Natural killer cell (primary cell): ENCODE results near the gene MMP15. TPM values are rescaled to one million over a fixed set of nuclear protein-coding genes. Genes with fewer than 3 reads are reported as not detected.
"Not testable (repeated sequence)": the region's sequence is repeated elsewhere in the genome, so short reads cannot be mapped to it uniquely, and the experiment has no call there.

Experiments used
- ATAC-seq, 3 donors: fragments of 150-1000 bp in 2 of 3; fragments of 200-7000 bp in 1 of 3; cut with Tn5 transposase; 1 replicate in 1 of 3; 2 replicates in 2 of 3; pipeline ENCODE4 v1.10.0; 2021; ENCODE audit warnings: mild to moderate bottlenecking in 2 of 3, moderate library complexity in 2 of 3
- DNase-seq, 2 donors: peaks; one replicate each; pipeline versions ENCODE4 v3.0.0 to v3.0.0-alpha.2; 2013 to 2021; ENCODE audit warnings: mixed read lengths in 1 of 2
- H3K27ac ChIP-seq: one replicate; pipeline ENCODE4 v1.5.1; 2013; ENCODE audit warnings: mild to moderate bottlenecking, low read length
- H3K27me3 ChIP-seq: one replicate; pipeline ENCODE4 v1.6.1; 2013; ENCODE audit warnings: low read length; ENCODE audit not compliant: control insufficient read depth, insufficient read depth
- H3K36me3 ChIP-seq: one replicate; pipeline ENCODE4 v1.6.1; 2013; ENCODE audit warnings: low read length; ENCODE audit not compliant: control insufficient read depth, insufficient read depth
- H3K4me1 ChIP-seq: one replicate; pipeline ENCODE4 v1.6.1; 2013; ENCODE audit warnings: low read length; ENCODE audit not compliant: control insufficient read depth, insufficient read depth
- H3K4me3 ChIP-seq: one replicate; pipeline ENCODE4 v1.5.1; 2013; ENCODE audit warnings: low read length
- H3K9me3 ChIP-seq: one replicate; pipeline ENCODE4 v1.6.1; 2013; ENCODE audit warnings: low read length; ENCODE audit not compliant: control insufficient read depth, insufficient read depth
- H3K27ac Mint-ChIP-seq, 2 donors: one replicate each; pipeline ENCODE4 v1.8.0; 2022; ENCODE audit warnings: mild to moderate bottlenecking in 2 of 2, mixed read lengths in 2 of 2, moderate library complexity in 1 of 2
- H3K27me3 Mint-ChIP-seq, 2 donors: one replicate each; pipeline ENCODE4 v1.8.0; 2022; ENCODE audit warnings: low read depth in 2 of 2, mixed read lengths in 2 of 2
- H3K36me3 Mint-ChIP-seq: one replicate; pipeline ENCODE4 v1.8.0; 2022; ENCODE audit warnings: mixed read lengths
- H3K4me1 Mint-ChIP-seq, 2 donors: one replicate each; pipeline ENCODE4 v1.8.0; 2022; ENCODE audit warnings: mixed read lengths in 2 of 2
- H3K4me3 Mint-ChIP-seq: one replicate; pipeline ENCODE4 v1.8.0; 2022; ENCODE audit warnings: mild to moderate bottlenecking, moderate library complexity, mixed read lengths
- H3K9me3 Mint-ChIP-seq, 2 donors: one replicate each; pipeline ENCODE4 v1.8.0; 2022; ENCODE audit warnings: mixed read lengths in 2 of 2
- CTCF ChIP-seq: fragments of 200-600 bp; IDR thresholded peaks from one replicate; pipeline ENCODE4 v1.8.0; 2022; ENCODE audit warnings: antibody characterized with exemption
- WGBS: methylation state at CpG from one replicate; pipeline ENCODE4 v1.1.7; 2013; ENCODE audit warnings: missing lambda C conversion rate; ENCODE audit not compliant: insufficient coverage; 5-methylcytosine and 5-hydroxymethylcytosine counted together
- intact Hi-C: fragments of 100-400 bp; cut with micrococcal nuclease; formaldehyde crosslinking; loops from one replicate; pipeline ENCODE4 v1.14.2; 2022
- total RNA-seq, 4 donors: library from RNA; stranded (reverse); fragments of 120-200 nt in 1 of 4; gene quantifications; one replicate each; pipeline versions ENCODE4 v1.2.3 to v1.2.4, GENCODE V29; 2013 to 2022

The MMP15 gene
- total RNA-seq, 3 donors from 2014 or later (not counting 1 experiment from before 2014, with no cell fraction given): 0.23 to 0.27 (median 0.24) TPM

- peaks cover 3% of the 10 kb centered on the region for H3K4me1 ChIP-seq
- no peaks in the 10 kb centered on the region for H3K36me3 Mint-ChIP-seq
- H3K27me3 Mint-ChIP-seq: no peaks in the 10 kb centered on the region
- WGBS: 83% methylated on average over 5 of the region's 5 CpGs
- no peaks in the 10 kb centered on the region for H3K27me3 ChIP-seq
- peaks cover 15 to 16% of the 10 kb centered on the region in 2 donors for H3K4me1 Mint-ChIP-seq
- H3K36me3 ChIP-seq: no peaks in the 10 kb centered on the region
- intact Hi-C loops: no loop called here
- ATAC-seq: no peak
- H3K4me3 ChIP-seq: no peak overlapping the region
- no peak for TF ChIP-seq CTCF
- no peaks in the 10 kb centered on the region for H3K9me3 Mint-ChIP-seq
- H3K27ac Mint-ChIP-seq: no peak overlapping the region
- H3K27ac ChIP-seq: no peak overlapping the region
- no peaks in the 10 kb centered on the region for H3K9me3 ChIP-seq
- no peak for DNase-seq
- H3K4me3 Mint-ChIP-seq: no peak overlapping the region
Observed at GRCh38 chr16:58094026-58094425, 68.5 kb downstream of the MMP15 start.

GRCh38 chr16:58094791-58095574 is 69.4 kb downstream of the MMP15 start:
- WGBS: 69% methylated on average over 15 of the region's 15 CpGs
- no peaks in the 10 kb centered on the region for H3K27me3 ChIP-seq

GRCh38 chr16:58095575-58095960 is 70.0 kb downstream of the MMP15 start:
- H3K4me3 Mint-ChIP-seq, DNase-seq, H3K9me3 Mint-ChIP-seq, ATAC-seq, H3K9me3 ChIP-seq, H3K36me3 ChIP-seq, intact Hi-C loops, H3K4me3 ChIP-seq, H3K27me3 Mint-ChIP-seq, H3K27me3 ChIP-seq, H3K27ac Mint-ChIP-seq, H3K36me3 Mint-ChIP-seq, H3K27ac ChIP-seq, H3K4me1 ChIP-seq: not testable (repeated sequence)
- 72% methylated on average over 6 of the region's 6 CpGs for WGBS
- H3K4me1 Mint-ChIP-seq: peaks cover 15 to 16% of the 10 kb centered on the region in 2 donors

More at GRCh38 chr16:58094791-58095574, 69.4 kb downstream of the MMP15 start:
- no peak overlapping the region for H3K27ac Mint-ChIP-seq
- Histone ChIP-seq H3K36me3 (no peaks in the 10 kb centered on the region), H3K4me1 (peaks cover 3% of the 10 kb centered on the region), H3K4me3 (no peak overlapping the region), H3K27ac (no peak overlapping the region), H3K9me3 (no peaks in the 10 kb centered on the region)
- peaks cover 15 to 16% of the 10 kb centered on the region in 2 donors for H3K4me1 Mint-ChIP-seq
- H3K27me3 Mint-ChIP-seq: no peaks in the 10 kb centered on the region
- ATAC-seq: peak in 1 of 3 donors; percentile 45
- no peak overlapping the region for H3K4me3 Mint-ChIP-seq
- no peak for TF ChIP-seq CTCF
- no peak for DNase-seq
- intact Hi-C loops: no loop called here
- no peaks in the 10 kb centered on the region for H3K36me3 Mint-ChIP-seq
- H3K9me3 Mint-ChIP-seq: no peaks in the 10 kb centered on the region

DNA sequence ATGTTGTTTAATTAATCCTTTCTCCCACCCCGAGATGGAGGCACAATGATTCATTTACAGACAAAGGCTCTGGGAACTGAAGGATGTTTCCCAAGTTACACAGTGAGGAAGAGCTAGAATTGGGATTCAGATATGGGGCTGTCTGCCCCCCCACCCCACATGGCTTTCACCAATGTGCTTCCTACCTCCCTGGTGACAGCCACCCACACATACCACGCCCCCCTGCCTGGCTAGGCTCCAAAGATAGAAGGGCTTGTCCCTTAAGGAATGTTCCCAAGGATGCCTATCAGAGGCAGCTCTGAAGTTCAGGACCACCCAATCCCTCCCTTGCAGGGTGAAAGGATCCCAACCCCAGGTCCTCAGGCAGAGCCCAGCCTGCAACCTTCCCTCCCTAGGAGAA is 70.7 kb downstream of the MMP15 start:
- H3K27me3 ChIP-seq: no peaks in the 10 kb centered on the region
- Mint-ChIP-seq H3K27me3 (no peaks in the 10 kb centered on the region), H3K4me3 (no peak overlapping the region), H3K9me3 (no peaks in the 10 kb centered on the region), H3K27ac (no peak overlapping the region), H3K36me3 (no peaks in the 10 kb centered on the region), H3K4me1 (peaks cover 15 to 16% of the 10 kb centered on the region in 2 donors)
- no peak overlapping the region for H3K4me3 ChIP-seq
- no peaks in the 10 kb centered on the region for H3K36me3 ChIP-seq
- peaks cover 3% of the 10 kb centered on the region for H3K4me1 ChIP-seq
- ATAC-seq: no peak
- DNase-seq: no peak
- no peaks in the 10 kb centered on the region for H3K9me3 ChIP-seq
- TF ChIP-seq CTCF: no peak
- no peak overlapping the region for H3K27ac ChIP-seq
- 75% methylated on average over 1 of the region's 2 CpGs for WGBS
- intact Hi-C loops: no loop called here

Other genes with a start within 250 kb of the MMP15 start
- gene KIFC3, start 223.3 kb upstream of the MMP15 start, total RNA-seq: 100 to 1,000 TPM in 1 of 3 donors, 10 to 100 TPM in 2; 54.2 to 106 (median 84.9) TPM
- gene CNGB1, start 54.6 kb upstream of the MMP15 start, total RNA-seq: not detected
- gene ZNF319, start 25.1 kb upstream of the MMP15 start, total RNA-seq: 10 to 100 TPM; 15.9 to 31.3 (median 29.3) TPM
- 10 to 100 TPM; 64.7 to 86.0 (median 84.8) TPM for gene USB1, start 24.3 kb upstream of the MMP15 start, total RNA-seq
- gene CFAP20, start 103.6 kb downstream of the MMP15 start, total RNA-seq: 100 to 1,000 TPM in 1 of 3 donors, 10 to 100 TPM in 2; 57.9 to 137 (median 64.7) TPM
- gene CSNK2A2, start 172.4 kb downstream of the MMP15 start, total RNA-seq: 10 to 100 TPM; 53.2 to 61.1 (median 59.9) TPM